Activated CD4-positive, alpha-beta T cell treated with anti-CD3 and anti-CD28 coated beads, Interleukin-2, Interleukin-4, amounts not matched to agents 100 ng/mL and 50 ng/mL, durations not matched to agents 16 hours and 8 hours (primary cell): ENCODE measurements around the gene MS4A6E.

Experiments used
- DNase-seq: peaks from one replicate; pipeline ENCODE4 v3.0.0-alpha.2; 2020; ENCODE audit warnings: low spot score

Gene MS4A6E

GRCh38 chr11:60376601-60377000 is 49.5 kb downstream of the MS4A6E start:
- DNase-seq = no peak

- DNase-seq = no peak
These were observed 50.5 kb downstream of the MS4A6E start for GRCh38 chr11:60377401-60378136.

GRCh38 chr11:60378354-60378753 is 51.3 kb downstream of the MS4A6E start, which contains the start of gene MS4A7:
MS4A7 (plus strand) TSS chr11:60378532; CDS start chr11:60383142, 4,610 bp downstream.
- DNase-seq = peak; percentile 4

- DNase-seq = no peak
These were observed 62.3 kb downstream of the MS4A6E start for GRCh38 chr11:60389279-60389910.

GRCh38 chr11:60390419-60390818 is 63.4 kb downstream of the MS4A6E start:
- no peak for DNase-seq
